ENCODE data around the gene TSPAN13.

DNA sequence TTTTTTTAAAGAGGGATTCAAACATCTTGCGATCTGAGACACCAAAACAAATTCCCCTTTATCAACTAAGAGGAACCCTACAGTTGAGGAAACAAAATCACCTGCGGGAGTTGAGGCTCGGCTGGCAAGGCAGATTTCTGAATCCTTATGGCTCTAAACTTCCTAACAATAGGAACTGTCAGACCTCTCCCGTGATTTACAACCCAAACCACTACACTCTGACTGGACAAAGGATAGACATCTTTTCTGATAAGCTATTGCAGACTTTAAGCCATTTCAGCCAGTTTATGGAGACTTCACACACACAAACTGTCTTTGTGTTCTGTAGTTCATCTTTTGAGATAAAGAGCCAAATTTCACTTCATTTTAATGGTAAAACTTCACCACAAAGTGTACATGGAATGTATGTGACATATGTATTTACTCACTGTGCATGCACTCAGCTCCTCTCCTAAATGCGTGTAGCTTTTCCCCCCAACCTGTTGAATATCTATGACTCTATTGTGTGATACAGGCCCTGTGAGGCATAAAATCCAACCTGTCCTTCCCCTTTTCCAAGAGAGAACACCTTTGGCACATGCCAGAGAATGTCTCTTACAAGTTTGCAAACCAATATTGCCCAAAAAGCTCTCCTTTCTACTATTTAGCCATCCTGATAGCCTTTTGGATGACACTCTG, 15.4 kb upstream of the TSPAN13 start:
- TF ChIP-seq ARNTL (CRISPR knock-in tag; IDR thresholded peaks at IDR 0.05; ENCODE audit: borderline replicate concordance, low read depth), result no peak
- no peak for TF ChIP-seq ZNF8 (CRISPR knock-in tag; IDR thresholded peaks at IDR 0.05)
- TF ChIP-seq, protein P1, sequence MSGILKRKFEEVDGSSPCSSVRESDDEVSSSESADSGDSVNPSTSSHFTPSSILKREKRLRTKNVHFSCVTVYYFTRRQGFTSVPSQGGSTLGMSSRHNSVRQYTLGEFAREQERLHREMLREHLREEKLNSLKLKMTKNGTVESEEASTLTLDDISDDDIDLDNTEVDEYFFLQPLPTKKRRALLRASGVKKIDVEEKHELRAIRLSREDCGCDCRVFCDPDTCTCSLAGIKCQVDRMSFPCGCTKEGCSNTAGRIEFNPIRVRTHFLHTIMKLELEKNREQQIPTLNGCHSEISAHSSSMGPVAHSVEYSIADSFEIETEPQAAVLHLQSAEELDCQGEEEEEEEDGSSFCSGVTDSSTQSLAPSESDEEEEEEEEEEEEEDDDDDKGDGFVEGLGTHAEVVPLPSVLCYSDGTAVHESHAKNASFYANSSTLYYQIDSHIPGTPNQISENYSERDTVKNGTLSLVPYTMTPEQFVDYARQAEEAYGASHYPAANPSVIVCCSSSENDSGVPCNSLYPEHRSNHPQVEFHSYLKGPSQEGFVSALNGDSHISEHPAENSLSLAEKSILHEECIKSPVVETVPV (CRISPR knock-in tag; IDR thresholded peaks at IDR 0.05), result no peak
- TF ChIP-seq, protein P2, sequence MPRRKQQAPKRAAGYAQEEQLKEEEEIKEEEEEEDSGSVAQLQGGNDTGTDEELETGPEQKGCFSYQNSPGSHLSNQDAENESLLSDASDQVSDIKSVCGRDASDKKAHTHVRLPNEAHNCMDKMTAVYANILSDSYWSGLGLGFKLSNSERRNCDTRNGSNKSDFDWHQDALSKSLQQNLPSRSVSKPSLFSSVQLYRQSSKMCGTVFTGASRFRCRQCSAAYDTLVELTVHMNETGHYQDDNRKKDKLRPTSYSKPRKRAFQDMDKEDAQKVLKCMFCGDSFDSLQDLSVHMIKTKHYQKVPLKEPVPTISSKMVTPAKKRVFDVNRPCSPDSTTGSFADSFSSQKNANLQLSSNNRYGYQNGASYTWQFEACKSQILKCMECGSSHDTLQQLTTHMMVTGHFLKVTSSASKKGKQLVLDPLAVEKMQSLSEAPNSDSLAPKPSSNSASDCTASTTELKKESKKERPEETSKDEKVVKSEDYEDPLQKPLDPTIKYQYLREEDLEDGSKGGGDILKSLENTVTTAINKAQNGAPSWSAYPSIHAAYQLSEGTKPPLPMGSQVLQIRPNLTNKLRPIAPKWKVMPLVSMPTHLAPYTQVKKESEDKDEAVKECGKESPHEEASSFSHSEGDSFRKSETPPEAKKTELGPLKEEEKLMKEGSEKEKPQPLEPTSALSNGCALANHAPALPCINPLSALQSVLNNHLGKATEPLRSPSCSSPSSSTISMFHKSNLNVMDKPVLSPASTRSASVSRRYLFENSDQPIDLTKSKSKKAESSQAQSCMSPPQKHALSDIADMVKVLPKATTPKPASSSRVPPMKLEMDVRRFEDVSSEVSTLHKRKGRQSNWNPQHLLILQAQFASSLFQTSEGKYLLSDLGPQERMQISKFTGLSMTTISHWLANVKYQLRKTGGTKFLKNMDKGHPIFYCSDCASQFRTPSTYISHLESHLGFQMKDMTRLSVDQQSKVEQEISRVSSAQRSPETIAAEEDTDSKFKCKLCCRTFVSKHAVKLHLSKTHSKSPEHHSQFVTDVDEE (CRISPR knock-in tag; IDR thresholded peaks at IDR 0.05), result no peak
- no peak for TF ChIP-seq RARB (CRISPR knock-in tag; IDR thresholded peaks at IDR 0.05)
- no peak for TF ChIP-seq PPARA (CRISPR knock-in tag; IDR thresholded peaks at IDR 0.05; ENCODE audit: borderline replicate concordance)
- TF ChIP-seq ZFP30 (CRISPR knock-in tag; IDR thresholded peaks at IDR 0.05), result no peak
- no peak for TF ChIP-seq ZFP3 (CRISPR knock-in tag; IDR thresholded peaks at IDR 0.05)
- TF ChIP-seq TCF4 (CRISPR knock-in tag; IDR thresholded peaks at IDR 0.05; ENCODE audit: borderline replicate concordance), result no peak
- TF ChIP-seq ESRRG (CRISPR knock-in tag; IDR thresholded peaks at IDR 0.05), result no peak
- TF ChIP-seq ISL1 (CRISPR knock-in tag; IDR thresholded peaks at IDR 0.05), result no peak
